H1 (cell line): ENCODE data around the gene PDLIM3. TPM values are rescaled to one million over a fixed set of nuclear protein-coding genes. Genes with fewer than 3 reads are reported as not detected.
A peak's percentile ranks its signal among the peaks of the same experiment; 100 is the strongest.

Experiments
- CTCF ChIA-PET: fragments of 300-600 bp; sonication (Branson Sonifier 250); formaldehyde crosslinking; loops from one replicate; lab custom pipeline; 2021; ENCODE audit not compliant: partially characterized antibody; lab: Charles Lee
- POLR2A ChIA-PET: fragments of 300-600 bp; sonication (Branson Sonifier 250); formaldehyde crosslinking; loops from one replicate; lab custom pipeline; 2021; ENCODE audit warnings: inconsistent platforms; ENCODE audit not compliant: partially characterized antibody; lab: Charles Lee
- DNase-seq, 2 experiments: peaks; one replicate each; pipeline versions ENCODE4 v3.0.0 to v3.0.0-alpha.2; 2010 to 2022; ENCODE audit warnings: low spot score in 2 of 2, low read depth in 1 of 2, mixed read lengths in 1 of 2
- FAIRE-seq: peaks from 2 replicates; lab custom pipeline; 2011; peaks lifted over from hg19 to GRCh38; lab: Jason Lieb, UNC
- H2AFZ ChIP-seq: 2 replicates; pipeline ENCODE4 v1.8.1; 2012; ENCODE audit warnings: low read length, inconsistent platforms
- H2AK5ac ChIP-seq: 2 replicates; pipeline ENCODE4 v1.6.1; 2013; ENCODE audit warnings: low read depth, low read length
- H2BK120ac ChIP-seq: replicated peaks from 2 replicates; pipeline ENCODE3; 2013; ENCODE audit warnings: low read depth, low read length, inconsistent platforms
- H2BK12ac ChIP-seq: 2 replicates; pipeline ENCODE4 v1.6.1; 2013; ENCODE audit warnings: low read depth, low read length
- H2BK15ac ChIP-seq: 2 replicates; pipeline ENCODE4 v1.6.1; 2013; ENCODE audit warnings: low read length
- H2BK20ac ChIP-seq: 2 replicates; pipeline ENCODE4 v1.6.1; 2013; ENCODE audit warnings: low read length
- H2BK5ac ChIP-seq: 2 replicates; pipeline ENCODE4 v1.6.1; 2013; ENCODE audit warnings: low read depth, low read length
- H3K14ac ChIP-seq: 2 replicates; pipeline ENCODE4 v1.6.1; 2013; ENCODE audit warnings: inconsistent platforms; ENCODE audit not compliant: insufficient read length
- H3K18ac ChIP-seq: 2 replicates; pipeline ENCODE4 v1.6.1; 2013; ENCODE audit warnings: low read length; ENCODE audit errors: extremely low read depth
- H3K23ac ChIP-seq: 2 replicates; pipeline ENCODE4 v1.6.1; 2013; ENCODE audit warnings: inconsistent platforms; ENCODE audit not compliant: insufficient read length
- H3K23me2 ChIP-seq: 2 replicates; pipeline ENCODE4 v1.6.1; 2013; ENCODE audit warnings: low read depth, low read length
- H3K27ac ChIP-seq: 2 replicates; pipeline ENCODE4 v1.6.1; 2011; ENCODE audit warnings: low read depth, low read length, inconsistent platforms
- H3K27me3 ChIP-seq, 4 experiments: replicated peaks in 1 of 4; 1 replicate in 1 of 4; 2 replicates in 3 of 4; pipeline versions ENCODE4 v1.6.1 to v1.8.1; 2011 to 2013; ENCODE audit warnings: low read length in 3 of 4, mild to moderate bottlenecking in 3 of 4, inconsistent platforms in 2 of 4, mixed read lengths in 2 of 4, moderate library complexity in 1 of 4; ENCODE audit not compliant: control insufficient read depth in 3 of 4, insufficient read depth in 3 of 4; ENCODE audit errors: extremely low read depth in 1 of 4
- H3K36me3 ChIP-seq, 4 experiments: 2 replicates each; pipeline versions ENCODE4 v1.6.1 to v1.8.1; 2011 to 2013; ENCODE audit warnings: mild to moderate bottlenecking in 4 of 4, low read length in 3 of 4, moderate library complexity in 2 of 4, control low read depth in 1 of 4, inconsistent platforms in 1 of 4; ENCODE audit not compliant: insufficient read depth in 4 of 4, control insufficient read depth in 2 of 4
- H3K4ac ChIP-seq: replicated peaks from 2 replicates; pipeline ENCODE3; 2013; ENCODE audit warnings: low read length, low read depth, mixed read lengths, inconsistent platforms; ENCODE audit not compliant: insufficient read length
- H3K4me1 ChIP-seq, 4 experiments: replicated peaks in 1 of 4; 1 replicate in 1 of 4; 2 replicates in 3 of 4; pipeline versions ENCODE4 v1.6.1 to v1.8.1; 2011 to 2013; ENCODE audit warnings: low read length in 3 of 4, inconsistent platforms in 2 of 4, mixed read lengths in 1 of 4; ENCODE audit not compliant: insufficient read depth in 4 of 4, control insufficient read depth in 3 of 4
- H3K4me2 ChIP-seq, 2 experiments: 2 replicates each; pipeline versions ENCODE4 v1.6.1 to v1.8.1; 2011 to 2013; ENCODE audit warnings: low read depth in 2 of 2, low read length in 2 of 2, control low read depth in 1 of 2, inconsistent platforms in 1 of 2, mild to moderate bottlenecking in 1 of 2; ENCODE audit not compliant: insufficient read depth in 1 of 2
- H3K4me3 ChIP-seq, 4 experiments: fragments of 200-600, 300-600 bp in 1 of 4; sonication (generic), shearing (Covaris generic), sonication (Bioruptor Twin) in 1 of 4; 2 replicates each; pipeline versions ENCODE4 v1.5.1 to v1.8.1; 2011 to 2016; ENCODE audit warnings: low read length in 4 of 4, low read depth in 3 of 4, control low read depth in 2 of 4, inconsistent platforms in 2 of 4, mild to moderate bottlenecking in 2 of 4, mixed read lengths in 1 of 4, moderate library complexity in 1 of 4; ENCODE audit not compliant: insufficient read depth in 2 of 4; ENCODE audit errors: extremely low read depth in 1 of 4
- H3K56ac ChIP-seq: replicated peaks from 2 replicates; pipeline ENCODE3; 2013; ENCODE audit warnings: low read depth, mild to moderate bottlenecking, mixed read lengths, low read length, inconsistent platforms; ENCODE audit not compliant: insufficient read length
- H3K79me1 ChIP-seq: 2 replicates; pipeline ENCODE4 v1.6.1; 2013; ENCODE audit warnings: low read depth, low read length, control low read depth
- H3K79me2 ChIP-seq, 2 experiments: 2 replicates each; pipeline versions ENCODE4 v1.6.1 to v1.8.1; 2012 to 2013; ENCODE audit warnings: low read length in 2 of 2, mild to moderate bottlenecking in 2 of 2, inconsistent platforms in 1 of 2; ENCODE audit not compliant: insufficient read depth in 2 of 2, control insufficient read depth in 1 of 2
- H3K9ac ChIP-seq, 4 experiments: replicated peaks in 1 of 4; 1 replicate in 1 of 4; 2 replicates in 3 of 4; pipeline versions ENCODE4 v1.6.1 to v1.8.1; 2011 to 2013; ENCODE audit warnings: low read depth in 3 of 4, low read length in 3 of 4, control low read depth in 2 of 4, mild to moderate bottlenecking in 2 of 4, moderate library complexity in 2 of 4, inconsistent platforms in 1 of 4; ENCODE audit errors: extremely low read depth in 1 of 4
- H3K9me3 ChIP-seq, 2 experiments: 2 replicates each; pipeline versions ENCODE4 v1.6.1 to v1.8.1; 2012 to 2013; ENCODE audit warnings: mild to moderate bottlenecking in 2 of 2, moderate library complexity in 2 of 2, control low read depth in 1 of 2, inconsistent platforms in 1 of 2, low read depth in 1 of 2, low read length in 1 of 2, mixed read lengths in 1 of 2; ENCODE audit not compliant: insufficient read depth in 2 of 2
- H4K20me1 ChIP-seq, 2 experiments: replicated peaks in 1 of 2; 2 replicates each; pipeline versions ENCODE3 to v1.8.1; 2011 to 2013; ENCODE audit warnings: inconsistent platforms in 2 of 2, low read length in 2 of 2, mild to moderate bottlenecking in 1 of 2; ENCODE audit not compliant: insufficient read depth in 2 of 2, control insufficient read depth in 1 of 2
- H4K5ac ChIP-seq: 2 replicates; pipeline ENCODE4 v1.6.1; 2013; ENCODE audit warnings: low read length, low read depth, mixed read lengths, inconsistent platforms; ENCODE audit not compliant: insufficient read length
- H4K8ac ChIP-seq: 2 replicates; pipeline ENCODE4 v1.8.0; 2013; ENCODE audit warnings: mild to moderate bottlenecking, moderate library complexity, low read length, inconsistent platforms; ENCODE audit not compliant: insufficient read depth; ENCODE audit errors: extremely low read depth
- H4K91ac ChIP-seq: replicated peaks from 2 replicates; pipeline ENCODE3; 2013; ENCODE audit warnings: low read length, mixed read lengths, inconsistent platforms; ENCODE audit not compliant: insufficient read length
- ASH2L ChIP-seq: fragments of 200-600, 300-600 bp; sonication (generic); IDR thresholded peaks from one replicate; pipeline ENCODE4 v1.7.1; 2017; ENCODE audit warnings: low read length
- CEBPB ChIP-seq: IDR thresholded peaks from 2 replicates; pipeline ENCODE4 v1.6.1; 2012; ENCODE audit warnings: low read depth, low read length
- CTCF ChIP-seq, 3 experiments: IDR thresholded peaks; 1 replicate in 2 of 3; 2 replicates in 1 of 3; pipeline versions ENCODE4 v1.5.1 to v1.6.1; 2011; ENCODE audit warnings: low read length in 3 of 3, mild to moderate bottlenecking in 3 of 3, inconsistent platforms in 2 of 3, low read depth in 1 of 3, moderate library complexity in 1 of 3; ENCODE audit not compliant: insufficient read depth in 1 of 3; ENCODE audit errors: control extremely low read depth in 1 of 3
- NANOG ChIP-seq: IDR thresholded peaks from 2 replicates; pipeline ENCODE4 v1.6.1; 2011; ENCODE audit warnings: low read length, low read depth, mild to moderate bottlenecking, inconsistent platforms; ENCODE audit not compliant: insufficient read depth, poor library complexity, severe bottlenecking
- RAD21 ChIP-seq, 2 experiments: IDR thresholded peaks in 1 of 2; conservative IDR thresholded peaks in 1 of 2; 2 replicates each; pipeline ENCODE4 v1.6.1; 2011; ENCODE audit warnings: low read depth in 2 of 2, low read length in 2 of 2, improper control_type of control experiment in 1 of 2, inconsistent platforms in 1 of 2, mild to moderate bottlenecking in 1 of 2, moderate library complexity in 1 of 2
- SIRT6 ChIP-seq: IDR thresholded peaks from one replicate; pipeline ENCODE4 v1.7.1; 2012; ENCODE audit warnings: low read length, inconsistent platforms
- TCF12 ChIP-seq: IDR thresholded peaks from 2 replicates; pipeline ENCODE4 v1.6.1; 2011; ENCODE audit warnings: low read depth, mild to moderate bottlenecking, low read length
- TEAD4 ChIP-seq: IDR thresholded peaks from 2 replicates; pipeline ENCODE4 v1.6.1; 2012; ENCODE audit warnings: low read depth, low read length, inconsistent platforms, mixed read lengths
- WGBS, 2 experiments: shearing (Covaris generic) in 1 of 2; methylation state at CpG; one replicate each; pipeline versions ENCODE4 v1.1.6 to v1.1.7; 2013 to 2015; ENCODE audit warnings: low lambda C conversion rate in 2 of 2, mixed read lengths in 2 of 2, inconsistent platforms in 1 of 2, low coverage in 1 of 2, missing lambda C conversion rate in 1 of 2; ENCODE audit not compliant: insufficient replicate concordance in 2 of 2, insufficient coverage in 1 of 2, insufficient read length in 1 of 2; ENCODE audit errors: extremely low coverage in 1 of 2, missing lambda C conversion rate in 1 of 2; 5-methylcytosine and 5-hydroxymethylcytosine counted together
- polyA plus RNA-seq, 7 experiments: library from polyadenylated mRNA; depleted of rRNA in 3 of 7; stranded (reverse) in 5 of 7; unstranded in 2 of 7; fragments of >200 nt in 5 of 7; fragments of 200-250 nt in 2 of 7; gene quantifications; 1 replicate in 5 of 7; 2 replicates in 1 of 7; 4 replicates in 1 of 7; pipeline versions ENCODE4 v1.2.1 to v1.2.3, GENCODE V29; 2011 to 2013; ENCODE audit warnings: missing spikeins in 2 of 7, mixed read lengths in 2 of 7
- total RNA-seq: library from RNA; stranded (reverse); fragmentation: NEBNext Ultra II Directional; extraction: Animal tissue kit (Norgen Biotek cat#: 25700); gene quantifications from 2 replicates; pipeline ENCODE4 v1.2.1, GENCODE V29; 2021

PDLIM3 gene
- total and polyA plus RNA-seq, 2 of the 8 experiments (the other 6 are each of a cell fraction or from before 2014, with no cell fraction given): 7.6 to 8.1 TPM

DNA sequence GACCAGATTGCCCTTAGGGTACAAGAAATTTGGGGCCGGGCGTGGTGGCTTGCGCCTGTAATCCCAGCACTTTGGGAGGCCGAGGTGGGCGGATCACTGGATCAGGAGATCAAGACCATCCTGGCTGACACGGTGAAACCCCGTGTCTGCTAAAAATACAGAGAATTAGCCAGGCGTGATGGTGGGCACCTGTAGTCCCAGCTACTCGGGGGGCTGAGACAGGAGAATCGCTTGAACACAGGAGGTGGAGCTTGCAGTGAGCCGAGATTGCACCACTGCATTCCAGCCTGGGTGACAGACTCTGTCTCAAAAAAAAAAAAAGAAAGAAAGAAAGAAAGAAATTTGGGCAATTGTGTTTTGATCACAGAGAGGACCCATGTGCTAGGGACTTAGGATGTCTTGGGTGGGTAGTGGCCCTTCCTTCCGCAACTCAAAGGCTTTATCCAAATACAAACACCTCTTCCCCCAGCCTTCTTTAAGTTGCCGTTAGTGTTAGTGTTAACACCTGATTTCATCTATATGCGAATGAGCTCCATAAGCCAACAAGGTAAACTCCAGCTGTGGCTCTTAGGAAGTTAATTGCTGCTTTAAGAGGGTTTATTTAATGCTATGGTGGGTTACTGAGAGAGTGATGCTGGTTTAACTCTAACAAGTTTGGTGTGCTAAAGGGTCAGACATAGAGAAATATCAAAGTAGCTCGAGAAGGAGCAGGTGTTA, 55.1 kb downstream of the PDLIM3 start:
- no peak for FAIRE-seq
- H4K91ac ChIP-seq: no peak overlapping the region
- H3K23ac ChIP-seq: no peak overlapping the region
- no peak overlapping the region for H2AFZ ChIP-seq
- H3K23me2 ChIP-seq: no peaks in the 10 kb centered on the region
- H3K4me2 ChIP-seq: 0 out of 4 replicates have a peak overlapping the region, but pooled peaks of 1 of the 2 experiments have one; percentile 22
- H3K18ac ChIP-seq: no peak overlapping the region
- H3K9ac ChIP-seq: no peak overlapping the region
- H3K27me3 ChIP-seq: peaks cover 12 to 43% (median 29%) of the 10 kb centered on the region in 4 experiments
- H3K79me2 ChIP-seq: no peaks in the 10 kb centered on the region
- WGBS, 2 experiments: 60% methylated on average over 15 of the region's 15 CpGs; no CpG with 5 or more reads in 1 of the 2 experiments
- no peak overlapping the region for H2BK5ac ChIP-seq
- no peak for DNase-seq
- ChIA-PET POLR2A (interaction anchor here (1.1 kb wide), 1 partner anchor 18 kb away, joined by 4 read pairs; no protein-coding TSS in a partner anchor), CTCF (interaction anchor here (0.6 to 1.4 kb wide), 3 partner anchors 118 to 545 kb away, joined by 3 to 7 read pairs (median 3); no protein-coding TSS in a partner anchor)
- H3K36me3 ChIP-seq: no peaks in the 10 kb centered on the region
- no peak overlapping the region for H3K14ac ChIP-seq
- no peak overlapping the region for H3K4me3 ChIP-seq
- H2BK120ac ChIP-seq: no peak overlapping the region
- no peaks in the 10 kb centered on the region for H3K79me1 ChIP-seq
- H4K5ac ChIP-seq: no peak overlapping the region
- 0 out of 2 replicates have a peak, but pooled peaks have one; percentile 33 for TF ChIP-seq TCF12
- no peak for TF ChIP-seq CTCF (IDR thresholded peaks at IDR 0.05; ENCODE audit: control extremely low read depth in 1 of 3, insufficient read depth in 1 of 3, low read depth in 1 of 3, low read length in 3 of 3)
- TF ChIP-seq NANOG: no peak
- no peak for TF ChIP-seq ASH2L
- 0 out of 2 replicates have a peak, but pooled peaks have one; percentile 21 for TF ChIP-seq CEBPB
- TF ChIP-seq TEAD4: no peak
- no peak for TF ChIP-seq SIRT6
- TF ChIP-seq RAD21 (IDR thresholded peaks at IDR 0.05 in 1 of 2, conservative IDR thresholded peaks at IDR 0.05 in 1 of 2; ENCODE audit: low read depth in 2 of 2, low read length in 2 of 2): no peak
- H2BK12ac ChIP-seq: no peak overlapping the region
- peaks cover 0 to 8% (median 5%) of the 10 kb centered on the region in 4 experiments; a peak in 3 of 7 replicates for H3K4me1 ChIP-seq
- no peak overlapping the region for H3K56ac ChIP-seq
- H3K27ac ChIP-seq: no peak overlapping the region
- H2BK15ac ChIP-seq: no peak overlapping the region
- H3K9me3 ChIP-seq: no peaks in the 10 kb centered on the region
- H4K20me1 ChIP-seq: no peaks in the 10 kb centered on the region
- H4K8ac ChIP-seq: no peak overlapping the region
- no peak overlapping the region for H3K4ac ChIP-seq
- no peak overlapping the region for H2BK20ac ChIP-seq
- no peak overlapping the region for H2AK5ac ChIP-seq
